ENCODE data around the gene NFIC.

GRCh38 chr19:3466635-3467034 is 100.3 kb downstream of the NFIC start:
- TF ChIP-seq, protein P1, sequence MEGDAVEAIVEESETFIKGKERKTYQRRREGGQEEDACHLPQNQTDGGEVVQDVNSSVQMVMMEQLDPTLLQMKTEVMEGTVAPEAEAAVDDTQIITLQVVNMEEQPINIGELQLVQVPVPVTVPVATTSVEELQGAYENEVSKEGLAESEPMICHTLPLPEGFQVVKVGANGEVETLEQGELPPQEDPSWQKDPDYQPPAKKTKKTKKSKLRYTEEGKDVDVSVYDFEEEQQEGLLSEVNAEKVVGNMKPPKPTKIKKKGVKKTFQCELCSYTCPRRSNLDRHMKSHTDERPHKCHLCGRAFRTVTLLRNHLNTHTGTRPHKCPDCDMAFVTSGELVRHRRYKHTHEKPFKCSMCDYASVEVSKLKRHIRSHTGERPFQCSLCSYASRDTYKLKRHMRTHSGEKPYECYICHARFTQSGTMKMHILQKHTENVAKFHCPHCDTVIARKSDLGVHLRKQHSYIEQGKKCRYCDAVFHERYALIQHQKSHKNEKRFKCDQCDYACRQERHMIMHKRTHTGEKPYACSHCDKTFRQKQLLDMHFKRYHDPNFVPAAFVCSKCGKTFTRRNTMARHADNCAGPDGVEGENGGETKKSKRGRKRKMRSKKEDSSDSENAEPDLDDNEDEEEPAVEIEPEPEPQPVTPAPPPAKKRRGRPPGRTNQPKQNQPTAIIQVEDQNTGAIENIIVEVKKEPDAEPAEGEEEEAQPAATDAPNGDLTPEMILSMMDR (conservative IDR thresholded peaks at IDR 0.05; ENCODE audit: low read length), result no peak
- TF ChIP-seq EZH2phosphoT487 (IDR thresholded peaks at IDR 0.05; ENCODE audit: borderline replicate concordance, low read depth, low read length), result no peak
